ENCODE data around the gene FOSL2. TPM values are rescaled to one million over a fixed set of nuclear protein-coding genes. Genes with fewer than 3 reads are reported as not detected.

FOSL2 gene
- total RNA-seq, 1 donor from 2014 or later: 1.3 TPM

DNA sequence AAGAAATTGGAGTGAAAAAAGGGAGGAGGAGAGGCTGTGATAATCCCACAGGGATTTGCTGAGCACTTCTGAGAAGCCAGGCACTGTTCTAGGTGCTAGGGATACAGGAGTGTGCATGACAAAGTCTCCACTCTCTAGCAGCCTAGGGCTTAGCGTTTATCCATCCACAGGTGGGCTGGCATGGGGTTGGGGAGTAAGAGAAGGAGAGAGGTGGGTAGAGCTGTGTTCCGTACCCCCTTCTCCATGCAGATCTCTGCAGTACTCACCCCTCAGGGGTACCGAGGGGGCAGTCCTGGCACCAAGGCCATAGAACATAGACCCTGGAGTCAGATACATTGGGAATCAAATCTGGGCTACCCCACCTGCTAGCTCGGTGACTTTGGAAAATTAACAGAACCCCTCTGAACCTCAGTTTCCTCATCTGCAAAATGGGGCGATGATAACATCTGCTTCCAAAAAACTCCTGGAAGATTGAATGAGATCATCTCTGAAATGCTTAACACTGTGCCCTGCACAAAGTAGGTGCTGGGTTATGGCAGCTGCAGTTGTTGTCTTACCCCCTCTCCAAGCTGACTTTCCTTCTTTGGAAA, 18.6 kb downstream of the FOSL2 start:
- no peaks in the 10 kb centered on the region for H4K20me1 ChIP-seq (ENCODE audit: low read depth)

DNA sequence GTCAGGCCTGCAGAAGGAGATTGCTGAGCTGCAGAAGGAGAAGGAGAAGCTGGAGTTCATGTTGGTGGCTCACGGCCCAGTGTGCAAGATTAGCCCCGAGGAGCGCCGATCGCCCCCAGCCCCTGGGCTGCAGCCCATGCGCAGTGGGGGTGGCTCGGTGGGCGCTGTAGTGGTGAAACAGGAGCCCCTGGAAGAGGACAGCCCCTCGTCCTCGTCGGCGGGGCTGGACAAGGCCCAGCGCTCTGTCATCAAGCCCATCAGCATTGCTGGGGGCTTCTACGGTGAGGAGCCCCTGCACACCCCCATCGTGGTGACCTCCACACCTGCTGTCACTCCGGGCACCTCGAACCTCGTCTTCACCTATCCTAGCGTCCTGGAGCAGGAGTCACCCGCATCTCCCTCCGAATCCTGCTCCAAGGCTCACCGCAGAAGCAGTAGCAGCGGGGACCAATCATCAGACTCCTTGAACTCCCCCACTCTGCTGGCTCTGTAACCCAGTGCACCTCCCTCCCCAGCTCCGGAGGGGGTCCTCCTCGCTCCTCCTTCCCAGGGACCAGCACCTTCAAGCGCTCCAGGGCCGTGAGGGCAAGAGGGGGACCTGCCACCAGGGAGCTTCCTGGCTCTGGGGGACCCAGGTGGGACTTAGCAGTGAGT, 19.4 kb downstream of the FOSL2 start:
- no peak overlapping the region for H3K27ac Mint-ChIP-seq
- Histone ChIP-seq H4K20me1 (ENCODE audit: low read depth) (no peaks in the 10 kb centered on the region), H3K36me3 (no peaks in the 10 kb centered on the region), H3K27me3 (no peaks in the 10 kb centered on the region), H2AFZ (replicated peaks) (no peak overlapping the region), H3K4me3 (no peak overlapping the region), H3K79me2 (ENCODE audit: low read depth) (no peaks in the 10 kb centered on the region), H3K9ac (no peak overlapping the region), H3K4me2 (no peak overlapping the region), H3K4me1 (peaks cover 7% of the 10 kb centered on the region), H3K9me3 (ENCODE audit: low read depth) (no peaks in the 10 kb centered on the region), H3F3A (ENCODE audit: low read depth) (no peaks in the 10 kb centered on the region), H3K27ac (no peak overlapping the region)
- DNase-seq (ENCODE audit: low spot score): no peak
- H3K4me1 Mint-ChIP-seq: peaks cover 10% of the 10 kb centered on the region
- H3K27me3 Mint-ChIP-seq (ENCODE audit: insufficient read depth, low read depth): peaks cover 5% of the 10 kb centered on the region
- TF ChIP-seq EZH2 (IDR thresholded peaks at IDR 0.05): no peak
- no peak for TF ChIP-seq EZH2phosphoT487 (IDR thresholded peaks at IDR 0.05)
- TF ChIP-seq, protein P1, sequence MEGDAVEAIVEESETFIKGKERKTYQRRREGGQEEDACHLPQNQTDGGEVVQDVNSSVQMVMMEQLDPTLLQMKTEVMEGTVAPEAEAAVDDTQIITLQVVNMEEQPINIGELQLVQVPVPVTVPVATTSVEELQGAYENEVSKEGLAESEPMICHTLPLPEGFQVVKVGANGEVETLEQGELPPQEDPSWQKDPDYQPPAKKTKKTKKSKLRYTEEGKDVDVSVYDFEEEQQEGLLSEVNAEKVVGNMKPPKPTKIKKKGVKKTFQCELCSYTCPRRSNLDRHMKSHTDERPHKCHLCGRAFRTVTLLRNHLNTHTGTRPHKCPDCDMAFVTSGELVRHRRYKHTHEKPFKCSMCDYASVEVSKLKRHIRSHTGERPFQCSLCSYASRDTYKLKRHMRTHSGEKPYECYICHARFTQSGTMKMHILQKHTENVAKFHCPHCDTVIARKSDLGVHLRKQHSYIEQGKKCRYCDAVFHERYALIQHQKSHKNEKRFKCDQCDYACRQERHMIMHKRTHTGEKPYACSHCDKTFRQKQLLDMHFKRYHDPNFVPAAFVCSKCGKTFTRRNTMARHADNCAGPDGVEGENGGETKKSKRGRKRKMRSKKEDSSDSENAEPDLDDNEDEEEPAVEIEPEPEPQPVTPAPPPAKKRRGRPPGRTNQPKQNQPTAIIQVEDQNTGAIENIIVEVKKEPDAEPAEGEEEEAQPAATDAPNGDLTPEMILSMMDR (IDR thresholded peaks at IDR 0.05): no peak
- no peak overlapping the region for H3K4me3 Mint-ChIP-seq
- H3K36me3 Mint-ChIP-seq: peaks cover 7% of the 10 kb centered on the region
- no peaks in the 10 kb centered on the region for H3K9me3 Mint-ChIP-seq

More for the DNA sequence above, 18.6 kb downstream of the FOSL2 start:
- Histone ChIP-seq H3K36me3 (no peaks in the 10 kb centered on the region), H3K27ac (no peak overlapping the region), H3K27me3 (no peaks in the 10 kb centered on the region), H3K9me3 (ENCODE audit: low read depth) (no peaks in the 10 kb centered on the region), H3K79me2 (ENCODE audit: low read depth) (no peaks in the 10 kb centered on the region), H2AFZ (replicated peaks) (no peak overlapping the region), H3K9ac (no peak overlapping the region), H3F3A (ENCODE audit: low read depth) (no peaks in the 10 kb centered on the region), H3K4me1 (peaks cover 7% of the 10 kb centered on the region), H3K4me2 (no peak overlapping the region), H3K4me3 (no peak overlapping the region)
- Mint-ChIP-seq H3K4me3 (no peak overlapping the region), H3K4me1 (peaks cover 10% of the 10 kb centered on the region), H3K9me3 (no peaks in the 10 kb centered on the region), H3K27ac (no peak overlapping the region), H3K27me3 (ENCODE audit: insufficient read depth, low read depth) (peaks cover 7% of the 10 kb centered on the region), H3K36me3 (peaks cover 7% of the 10 kb centered on the region)
- DNase-seq (ENCODE audit: low spot score): no peak
- no peak for TF ChIP-seq EZH2 (IDR thresholded peaks at IDR 0.05)
- TF ChIP-seq EZH2phosphoT487 (IDR thresholded peaks at IDR 0.05): no peak
- TF ChIP-seq, protein P1 (IDR thresholded peaks at IDR 0.05): no peak

GRCh38 chr2:28412625-28413151, 20.0 kb downstream of the FOSL2 start:
- no peaks in the 10 kb centered on the region for H3K9me3 Mint-ChIP-seq
- H3K36me3 Mint-ChIP-seq: peaks cover 7% of the 10 kb centered on the region
- no peak overlapping the region for H3K4me3 Mint-ChIP-seq
- H3K27ac Mint-ChIP-seq: no peak overlapping the region
- peaks cover 10% of the 10 kb centered on the region for H3K4me1 Mint-ChIP-seq
- H3K9ac ChIP-seq: no peak overlapping the region
- no peak overlapping the region for H3K4me3 ChIP-seq
- H3K4me2 ChIP-seq: no peak overlapping the region
- no peak overlapping the region for H3K27ac ChIP-seq
- no peaks in the 10 kb centered on the region for H3K79me2 ChIP-seq (ENCODE audit: low read depth)
- no peaks in the 10 kb centered on the region for H3K36me3 ChIP-seq
- peaks cover 7% of the 10 kb centered on the region for H3K4me1 ChIP-seq
- no peaks in the 10 kb centered on the region for H3K27me3 ChIP-seq
- TF ChIP-seq, protein P1 (IDR thresholded peaks at IDR 0.05): no peak
- no peak for TF ChIP-seq EZH2 (IDR thresholded peaks at IDR 0.05)
- TF ChIP-seq EZH2phosphoT487 (IDR thresholded peaks at IDR 0.05): no peak
- H3F3A ChIP-seq (ENCODE audit: low read depth): no peaks in the 10 kb centered on the region
- H2AFZ ChIP-seq (replicated peaks): no peak overlapping the region
- DNase-seq (ENCODE audit: low spot score): no peak
- H3K9me3 ChIP-seq (ENCODE audit: low read depth): no peaks in the 10 kb centered on the region
- peaks cover 5% of the 10 kb centered on the region for H3K27me3 Mint-ChIP-seq (ENCODE audit: insufficient read depth, low read depth)
- H4K20me1 ChIP-seq (ENCODE audit: low read depth): no peaks in the 10 kb centered on the region
